Natural killer cell (primary cell): ENCODE results near the gene TPD52L2. TPM values are rescaled to one million over a fixed set of nuclear protein-coding genes. Genes with fewer than 3 reads are reported as not detected.
"Not testable (repeated sequence)": the region's sequence is repeated elsewhere in the genome, so short reads cannot be mapped to it uniquely, and the experiment has no call there.

Source experiments
- ATAC-seq, 3 donors: fragments of 150-1000 bp in 2 of 3; fragments of 200-7000 bp in 1 of 3; cut with Tn5 transposase; 1 replicate in 1 of 3; 2 replicates in 2 of 3; pipeline ENCODE4 v1.10.0; 2021; ENCODE audit warnings: mild to moderate bottlenecking in 2 of 3, moderate library complexity in 2 of 3
- DNase-seq, 2 donors: peaks; one replicate each; pipeline versions ENCODE4 v3.0.0 to v3.0.0-alpha.2; 2013 to 2021; ENCODE audit warnings: mixed read lengths in 1 of 2
- H3K27ac ChIP-seq: one replicate; pipeline ENCODE4 v1.5.1; 2013; ENCODE audit warnings: mild to moderate bottlenecking, low read length
- H3K27me3 ChIP-seq: one replicate; pipeline ENCODE4 v1.6.1; 2013; ENCODE audit warnings: low read length; ENCODE audit not compliant: control insufficient read depth, insufficient read depth
- H3K36me3 ChIP-seq: one replicate; pipeline ENCODE4 v1.6.1; 2013; ENCODE audit warnings: low read length; ENCODE audit not compliant: control insufficient read depth, insufficient read depth
- H3K4me1 ChIP-seq: one replicate; pipeline ENCODE4 v1.6.1; 2013; ENCODE audit warnings: low read length; ENCODE audit not compliant: control insufficient read depth, insufficient read depth
- H3K4me3 ChIP-seq: one replicate; pipeline ENCODE4 v1.5.1; 2013; ENCODE audit warnings: low read length
- H3K9me3 ChIP-seq: one replicate; pipeline ENCODE4 v1.6.1; 2013; ENCODE audit warnings: low read length; ENCODE audit not compliant: control insufficient read depth, insufficient read depth
- H3K27ac Mint-ChIP-seq, 2 donors: one replicate each; pipeline ENCODE4 v1.8.0; 2022; ENCODE audit warnings: mild to moderate bottlenecking in 2 of 2, mixed read lengths in 2 of 2, moderate library complexity in 1 of 2
- H3K27me3 Mint-ChIP-seq, 2 donors: one replicate each; pipeline ENCODE4 v1.8.0; 2022; ENCODE audit warnings: low read depth in 2 of 2, mixed read lengths in 2 of 2
- H3K36me3 Mint-ChIP-seq: one replicate; pipeline ENCODE4 v1.8.0; 2022; ENCODE audit warnings: mixed read lengths
- H3K4me1 Mint-ChIP-seq, 2 donors: one replicate each; pipeline ENCODE4 v1.8.0; 2022; ENCODE audit warnings: mixed read lengths in 2 of 2
- H3K4me3 Mint-ChIP-seq: one replicate; pipeline ENCODE4 v1.8.0; 2022; ENCODE audit warnings: mild to moderate bottlenecking, moderate library complexity, mixed read lengths
- H3K9me3 Mint-ChIP-seq, 2 donors: one replicate each; pipeline ENCODE4 v1.8.0; 2022; ENCODE audit warnings: mixed read lengths in 2 of 2
- CTCF ChIP-seq: fragments of 200-600 bp; IDR thresholded peaks from one replicate; pipeline ENCODE4 v1.8.0; 2022; ENCODE audit warnings: antibody characterized with exemption
- WGBS: methylation state at CpG from one replicate; pipeline ENCODE4 v1.1.7; 2013; ENCODE audit warnings: missing lambda C conversion rate; ENCODE audit not compliant: insufficient coverage; 5-methylcytosine and 5-hydroxymethylcytosine counted together
- intact Hi-C: fragments of 100-400 bp; cut with micrococcal nuclease; formaldehyde crosslinking; loops from one replicate; pipeline ENCODE4 v1.14.2; 2022
- total RNA-seq, 4 donors: library from RNA; stranded (reverse); fragments of 120-200 nt in 1 of 4; gene quantifications; one replicate each; pipeline versions ENCODE4 v1.2.3 to v1.2.4, GENCODE V29; 2013 to 2022

The TPD52L2 gene
- total RNA-seq, 3 donors from 2014 or later (not counting 1 experiment from before 2014, with no cell fraction given) = 36.8 to 47.2 (median 45.1) TPM

GRCh38 chr20:63847237-63848002, 17.6 kb upstream of the TPD52L2 start:
- Histone ChIP-seq H3K27me3 (peaks cover 24% of the 10 kb centered on the region), H3K9me3 (no peaks in the 10 kb centered on the region), H3K36me3 (no peaks in the 10 kb centered on the region), H3K4me3 (no peak overlapping the region), H3K27ac (no peak overlapping the region), H3K4me1 (peaks cover 60% of the 10 kb centered on the region)
- ATAC-seq (peak in 1 of 3 donors; percentile 24), DNase-seq (no peak)
- no peak for TF ChIP-seq CTCF
- 10% methylated on average over 10 of the region's 16 CpGs for WGBS
- no peak overlapping the region for H3K4me3 Mint-ChIP-seq
- peaks cover 8 to 24% of the 10 kb centered on the region in 2 donors for H3K27me3 Mint-ChIP-seq
- H3K9me3 Mint-ChIP-seq = no peaks in the 10 kb centered on the region
- H3K4me1 Mint-ChIP-seq = no peaks in the 10 kb centered on the region
- no peaks in the 10 kb centered on the region for H3K36me3 Mint-ChIP-seq
- H3K27ac Mint-ChIP-seq = no peak overlapping the region
- intact Hi-C loops = no loop called here

GRCh38 chr20:63848003-63848911, 16.8 kb upstream of the TPD52L2 start:
- H3K27ac ChIP-seq = no peak overlapping the region
- Mint-ChIP-seq H3K4me3 (no peak overlapping the region), H3K27me3 (peaks cover 8 to 22% of the 10 kb centered on the region in 2 donors), H3K36me3 (no peaks in the 10 kb centered on the region), H3K27ac (no peak overlapping the region), H3K9me3 (no peaks in the 10 kb centered on the region), H3K4me1 (no peaks in the 10 kb centered on the region)
- no peaks in the 10 kb centered on the region for H3K36me3 ChIP-seq
- 77% methylated on average over 28 of the region's 28 CpGs for WGBS
- peaks cover 24% of the 10 kb centered on the region for H3K27me3 ChIP-seq
- ATAC-seq (no peak), DNase-seq (no peak)
- TF ChIP-seq CTCF = no peak
- H3K4me3 ChIP-seq = no peak overlapping the region
- peaks cover 60% of the 10 kb centered on the region for H3K4me1 ChIP-seq
- intact Hi-C loops = no loop called here
- no peaks in the 10 kb centered on the region for H3K9me3 ChIP-seq

- DNase-seq (no peak), ATAC-seq (peak; percentile 30 to 31 (median 30))
Measured at GRCh38 chr20:63850689-63851547, 14.2 kb upstream of the TPD52L2 start.

GRCh38 chr20:63851548-63851943, 13.5 kb upstream of the TPD52L2 start:
- peaks cover 16% of the 10 kb centered on the region for H3K27me3 ChIP-seq
- intact Hi-C loops, H3K27ac Mint-ChIP-seq, H3K27ac ChIP-seq, H3K4me1 Mint-ChIP-seq, H3K36me3 Mint-ChIP-seq, DNase-seq, H3K4me3 Mint-ChIP-seq, H3K9me3 Mint-ChIP-seq, H3K9me3 ChIP-seq, ATAC-seq, H3K36me3 ChIP-seq, H3K4me3 ChIP-seq: not testable (repeated sequence)
- peaks cover 8 to 12% of the 10 kb centered on the region in 2 donors for H3K27me3 Mint-ChIP-seq
- H3K4me1 ChIP-seq = peaks cover 62% of the 10 kb centered on the region
- 83% methylated on average over 14 of the region's 14 CpGs for WGBS

More at GRCh38 chr20:63850689-63851547, 14.2 kb upstream of the TPD52L2 start:
- H3K27ac ChIP-seq = no peak overlapping the region
- Mint-ChIP-seq H3K9me3 (no peaks in the 10 kb centered on the region), H3K4me1 (peaks cover 0 to 6% of the 10 kb centered on the region in 2 donors), H3K4me3 (no peak overlapping the region), H3K27me3 (peaks cover 8 to 15% of the 10 kb centered on the region in 2 donors), H3K36me3 (no peaks in the 10 kb centered on the region), H3K27ac (no peak overlapping the region)
- no peak for TF ChIP-seq CTCF
- H3K4me3 ChIP-seq = no peak overlapping the region
- H3K9me3 ChIP-seq = no peaks in the 10 kb centered on the region
- peaks cover 21% of the 10 kb centered on the region for H3K27me3 ChIP-seq
- WGBS = 48% methylated on average over 24 of the region's 27 CpGs
- no peaks in the 10 kb centered on the region for H3K36me3 ChIP-seq
- H3K4me1 ChIP-seq = peaks cover 66% of the 10 kb centered on the region
- intact Hi-C loops = no loop called here

GRCh38 chr20:63853733-63854068, 11.4 kb upstream of the TPD52L2 start:
- DNase-seq, H3K27ac Mint-ChIP-seq, H3K4me3 ChIP-seq, H3K36me3 Mint-ChIP-seq, H3K4me3 Mint-ChIP-seq, intact Hi-C loops, H3K9me3 ChIP-seq, H3K27me3 ChIP-seq, ATAC-seq, H3K36me3 ChIP-seq, H3K9me3 Mint-ChIP-seq: not testable (repeated sequence)
- Mint-ChIP-seq H3K27me3 (peaks cover 8 to 12% of the 10 kb centered on the region in 2 donors), H3K4me1 (peaks cover 0 to 16% of the 10 kb centered on the region in 2 donors)
- Histone ChIP-seq H3K27ac (peak overlapping the region; percentile 45), H3K4me1 (peaks cover 56% of the 10 kb centered on the region)
- 54% methylated on average over 4 of the region's 4 CpGs for WGBS
